K562 (cell line): ENCODE data around the gene C6orf89. TPM values are rescaled to one million over a fixed set of nuclear protein-coding genes. Genes with fewer than 3 reads are reported as not detected.

Source experiments
- AFF4 ChIP-seq: sonication (generic); formaldehyde crosslinking; IDR thresholded peaks from 2 replicates; pipeline ENCODE4 v1.8.0; 2023; ENCODE audit warnings: mild to moderate bottlenecking, missing genetic modification reagents
- ATF1 ChIP-seq, 2 experiments: fragments of 450-650 bp in 1 of 2; IDR thresholded peaks; 2 replicates each; pipeline ENCODE4 v1.6.1; 2016; ENCODE audit warnings: missing compliant biosample characterization in 1 of 2, missing genetic modification characterization in 1 of 2
- DNMT1 ChIP-seq: fragments of 450-650 bp; IDR thresholded peaks from 2 replicates; pipeline ENCODE4 v1.6.1; 2016; ENCODE audit warnings: antibody characterized with exemption, mild to moderate bottlenecking
- FOXA1 ChIP-seq: fragments of 450-650 bp; IDR thresholded peaks from 2 replicates; pipeline ENCODE4 v1.6.1; 2016; ENCODE audit warnings: mild to moderate bottlenecking, borderline replicate concordance
- ILF3 ChIP-seq: fragments of 450-650 bp; IDR thresholded peaks from 2 replicates; pipeline ENCODE4 v1.6.1; 2018; ENCODE audit warnings: antibody characterized with exemption, mild to moderate bottlenecking, moderate library complexity, borderline replicate concordance
- MEIS2 ChIP-seq: fragments of 450-650 bp; IDR thresholded peaks from 2 replicates; pipeline ENCODE4 v1.6.1; 2014; ENCODE audit warnings: mild to moderate bottlenecking; ENCODE audit not compliant: partially characterized antibody
- MTF1 ChIP-seq: fragments of 250-450 bp; sonication (Bioruptor Pico); IDR thresholded peaks from 2 replicates; pipeline ENCODE4 v1.9.0; 2021; ENCODE audit warnings: moderate library complexity, mild to moderate bottlenecking, inconsistent platforms, borderline replicate concordance
- POLR3G ChIP-seq: IDR thresholded peaks from 2 replicates; pipeline ENCODE4 v1.6.1; 2011; ENCODE audit not compliant: insufficient read length, insufficient replicate concordance; ENCODE audit errors: extremely low read depth
- PTRF ChIP-seq: fragments of 450-650 bp; IDR thresholded peaks from 2 replicates; pipeline ENCODE4 v1.6.1; 2016; ENCODE audit warnings: mild to moderate bottlenecking, missing genetic modification characterization, missing compliant biosample characterization
- RNF219 ChIP-seq: fragments of 250-450 bp; sonication (Bioruptor Pico); IDR thresholded peaks from 2 replicates; pipeline ENCODE4 v1.5.0; 2022; ENCODE audit warnings: mild to moderate bottlenecking
- SAP30 ChIP-seq: fragments of 200-600 bp; sonication (generic); IDR thresholded peaks from 2 replicates; pipeline ENCODE4 v1.6.1; 2012; ENCODE audit warnings: borderline replicate concordance, low read depth, mild to moderate bottlenecking, moderate library complexity, low read length, control low read depth, inconsistent platforms; ENCODE audit not compliant: insufficient read depth, poor library complexity, severe bottlenecking
- SMARCB1 ChIP-seq: IDR thresholded peaks from 2 replicates; pipeline ENCODE4 v1.6.1; 2011; ENCODE audit warnings: improper control_type of control experiment, low read depth; ENCODE audit not compliant: insufficient read length
- TBL1XR1 ChIP-seq, 2 experiments: IDR thresholded peaks; 2 replicates each; pipeline ENCODE4 v1.6.1; 2012; ENCODE audit warnings: improper control_type of control experiment in 2 of 2, low read length in 2 of 2, mild to moderate bottlenecking in 1 of 2
- TFAM ChIP-seq: fragments of 250-450 bp; sonication (Bioruptor Pico); conservative IDR thresholded peaks from 2 replicates; pipeline ENCODE4 v1.5.0; 2021; ENCODE audit warnings: mild to moderate bottlenecking, moderate library complexity
- ZNF444 ChIP-seq: fragments of 250-450 bp; sonication (Bioruptor Pico); IDR thresholded peaks from 2 replicates; pipeline ENCODE4 v1.4.0; 2020; ENCODE audit warnings: mild to moderate bottlenecking, moderate library complexity
- ZNF696 ChIP-seq: fragments of 250-450 bp; sonication (Bioruptor Pico); conservative IDR thresholded peaks from 2 replicates; pipeline ENCODE4 v1.4.0; 2020; ENCODE audit warnings: mild to moderate bottlenecking, moderate library complexity
- ZNF766 ChIP-seq: fragments of 200-800 bp; sonication (Bioruptor generic); conservative IDR thresholded peaks from 2 replicates; pipeline ENCODE4 v1.6.1; 2016; ENCODE audit warnings: missing genetic modification characterization, missing compliant biosample characterization
- polyA plus RNA-seq, 8 experiments: library from polyadenylated mRNA; depleted of rRNA in 4 of 8; stranded (reverse) in 5 of 8; unstranded in 3 of 8; fragments of >200 nt; fragmentation: Nextera tagmentation in 2 of 8; fragmentation: Illumina TruSeq in 1 of 8; extraction: Ambion mirVana in 2 of 8; extraction: Trizol in 1 of 8; gene quantifications; 2 replicates each; pipeline versions ENCODE4 v1.2.1 to v1.2.3, GENCODE V29; 2011 to 2014; ENCODE audit warnings: inconsistent platforms in 1 of 8, missing spikeins in 1 of 8
- total RNA-seq, 7 experiments: library from RNA; depleted of rRNA in 6 of 7; stranded (reverse); fragments of >200 nt in 6 of 7; fragmentation: Illumina TruSeq in 2 of 7; extraction: Trizol in 2 of 7; gene quantifications; 2 replicates each; pipeline versions ENCODE4 v1.2.1 to v1.2.3, GENCODE V29; 2011 to 2021; ENCODE audit warnings: low replicate concordance in 1 of 7
- TF ChIP-seq, protein P1 (sequence below), 2 experiments: fragments of 450-650 bp in 1 of 2; IDR thresholded peaks; 2 replicates each; pipeline ENCODE4 v1.6.1; 2011 to 2017; ENCODE audit warnings: low read depth in 2 of 2, antibody characterized with exemption in 1 of 2, borderline replicate concordance in 1 of 2, low read length in 1 of 2, mild to moderate bottlenecking in 1 of 2, mixed read lengths in 1 of 2; ENCODE audit not compliant: control insufficient read depth in 1 of 2

The C6orf89 gene
- total and polyA plus RNA-seq, 9 of the 15 experiments (the other 6 are each of a cell fraction or from before 2014, with no cell fraction given): 35.2 to 111 (median 58.5) TPM

DNA sequence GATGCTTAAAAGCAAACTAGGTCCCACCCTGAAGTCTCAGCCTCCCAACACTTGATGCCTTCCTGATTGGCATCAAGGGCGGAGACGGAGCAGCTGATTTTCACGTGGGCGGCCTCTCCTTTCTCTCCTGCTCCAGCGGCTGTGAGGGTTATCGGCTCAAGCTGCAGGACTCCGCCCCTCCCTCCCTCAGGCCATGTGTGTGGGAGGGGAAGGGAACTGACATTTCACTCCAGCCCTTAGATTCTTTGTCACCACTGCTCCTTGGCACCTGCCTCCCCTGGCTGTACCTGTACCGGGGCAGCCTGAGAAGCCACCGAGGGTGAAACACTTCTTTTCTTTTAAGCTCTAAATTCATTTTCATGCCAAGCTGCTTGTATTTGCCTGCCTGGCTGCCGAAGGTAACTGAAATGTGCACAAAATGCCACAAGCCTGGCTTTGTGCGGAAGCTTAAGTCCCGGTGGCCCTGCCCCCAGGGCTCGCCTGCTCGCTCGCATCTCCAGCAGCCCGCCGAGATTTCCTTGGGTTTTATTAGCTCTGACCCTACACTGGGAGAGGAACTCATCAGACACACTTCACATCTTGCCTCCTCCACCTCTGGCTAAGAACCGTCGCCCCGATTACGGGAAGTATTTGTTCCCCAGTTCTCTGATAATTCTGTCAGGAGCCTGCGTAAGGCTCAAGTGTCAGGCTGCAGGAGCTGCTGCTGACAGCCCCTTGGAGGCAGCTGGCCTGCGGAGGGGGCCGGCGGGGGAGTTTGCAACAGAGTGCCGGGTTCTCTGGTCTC, 36.9 kb upstream of the C6orf89 start (continued):
- TF ChIP-seq AFF4 (CRISPR knock-in tag) (no peak), FOXA1 (no peak), POLR3G (no peak), ILF3 (no peak), ZNF766 (CRISPR knock-in tag) (no peak), DNMT1 (no peak), ZNF696 (no peak), SAP30 (peak; percentile 81), ZNF444 (no peak; the same call in 1 of the 2 replicates), RNF219 (CRISPR knock-in tag) (no peak), MEIS2 (peak; percentile 81), TFAM (CRISPR knock-in tag) (no peak), MTF1 (CRISPR knock-in tag) (no peak), SMARCB1 (no peak), PTRF (no peak), TBL1XR1 (IDR thresholded peaks at IDR 0.05; ENCODE audit: low read length in 2 of 2) (peak; percentile 53 to 75; a peak in 2 of 4 replicates), ATF1 (CRISPR knock-in tag; IDR thresholded peaks at IDR 0.05) (no peak), ATF1 (tag; IDR thresholded peaks at IDR 0.05) (peak; percentile 65)
- TF ChIP-seq, protein P1, sequence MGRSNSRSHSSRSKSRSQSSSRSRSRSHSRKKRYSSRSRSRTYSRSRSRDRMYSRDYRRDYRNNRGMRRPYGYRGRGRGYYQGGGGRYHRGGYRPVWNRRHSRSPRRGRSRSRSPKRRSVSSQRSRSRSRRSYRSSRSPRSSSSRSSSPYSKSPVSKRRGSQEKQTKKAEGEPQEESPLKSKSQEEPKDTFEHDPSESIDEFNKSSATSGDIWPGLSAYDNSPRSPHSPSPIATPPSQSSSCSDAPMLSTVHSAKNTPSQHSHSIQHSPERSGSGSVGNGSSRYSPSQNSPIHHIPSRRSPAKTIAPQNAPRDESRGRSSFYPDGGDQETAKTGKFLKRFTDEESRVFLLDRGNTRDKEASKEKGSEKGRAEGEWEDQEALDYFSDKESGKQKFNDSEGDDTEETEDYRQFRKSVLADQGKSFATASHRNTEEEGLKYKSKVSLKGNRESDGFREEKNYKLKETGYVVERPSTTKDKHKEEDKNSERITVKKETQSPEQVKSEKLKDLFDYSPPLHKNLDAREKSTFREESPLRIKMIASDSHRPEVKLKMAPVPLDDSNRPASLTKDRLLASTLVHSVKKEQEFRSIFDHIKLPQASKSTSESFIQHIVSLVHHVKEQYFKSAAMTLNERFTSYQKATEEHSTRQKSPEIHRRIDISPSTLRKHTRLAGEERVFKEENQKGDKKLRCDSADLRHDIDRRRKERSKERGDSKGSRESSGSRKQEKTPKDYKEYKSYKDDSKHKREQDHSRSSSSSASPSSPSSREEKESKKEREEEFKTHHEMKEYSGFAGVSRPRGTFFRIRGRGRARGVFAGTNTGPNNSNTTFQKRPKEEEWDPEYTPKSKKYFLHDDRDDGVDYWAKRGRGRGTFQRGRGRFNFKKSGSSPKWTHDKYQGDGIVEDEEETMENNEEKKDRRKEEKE (IDR thresholded peaks at IDR 0.05; ENCODE audit: borderline replicate concordance in 1 of 2, control insufficient read depth in 1 of 2, low read depth in 2 of 2, low read length in 1 of 2): no peak
